HG03196 (cell line): ENCODE data around the gene COA4.
"Not testable (repeated sequence)": the region's sequence is repeated elsewhere in the genome, so short reads cannot be mapped to it uniquely, and the experiment has no call there.

ENCODE experiments used
- ATAC-seq: cut with Tn5 transposase; IDR thresholded peaks from one replicate; pipeline ENCODE4 v1.9.1; 2021; ENCODE audit not compliant: unreplicated experiment

COA4 gene

DNA sequence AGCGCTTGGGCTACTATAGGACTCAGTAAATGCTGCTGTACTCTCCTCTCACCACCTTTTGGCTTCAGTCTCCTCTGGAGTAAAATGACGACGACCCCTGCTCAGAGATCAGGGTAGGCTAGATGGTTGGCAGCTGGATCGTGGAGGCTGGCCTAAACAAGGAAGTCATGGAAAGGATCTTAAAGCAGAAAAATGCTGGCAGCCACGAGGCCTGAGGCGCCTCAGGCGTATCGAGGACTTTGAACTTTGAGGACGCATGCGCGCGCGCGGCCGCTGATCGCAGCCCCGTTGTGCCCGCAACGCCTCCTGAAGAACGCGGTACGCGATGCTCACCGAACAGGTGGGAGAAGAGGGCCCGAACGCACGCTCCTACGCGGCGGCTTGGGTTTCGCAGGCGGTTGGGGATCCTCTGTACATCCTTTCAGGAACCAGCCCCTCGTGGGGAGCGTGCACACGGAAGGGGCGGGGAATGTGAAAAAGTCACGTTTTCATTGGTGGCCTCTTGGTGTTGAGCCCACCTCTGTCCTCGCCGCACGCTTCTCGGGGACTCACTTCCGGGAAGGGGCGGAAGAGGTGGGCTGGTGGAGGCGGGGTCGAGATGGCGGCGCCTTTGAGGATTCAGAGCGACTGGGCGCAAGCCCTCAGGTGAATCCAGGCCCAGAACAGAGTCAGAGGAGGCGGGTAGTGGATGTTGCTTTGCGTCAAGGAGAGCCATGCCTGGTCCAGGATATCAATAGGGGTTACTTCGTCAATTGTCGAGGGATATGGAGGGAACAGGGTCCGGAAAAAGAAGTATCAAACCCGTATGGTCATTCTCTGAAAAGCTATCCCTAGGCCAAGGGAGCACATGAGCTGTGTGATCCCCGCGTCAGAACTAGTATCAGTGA is at the start of gene COA4, which contains the start of gene PAAF1:
TSS of gene COA4 (minus strand) at position 423 of the 887 bp plus-strand sequence. CDS start 3,468 bp downstream, outside the sequence.
TSS of gene PAAF1 (plus strand) at position 576 of the 887 bp plus-strand sequence. CDS start at position 599, 23 bp downstream.
- peak; percentile 92 for ATAC-seq

GRCh38 chr11:73921180-73921579 is 44.5 kb upstream of the COA4 start:
- ATAC-seq, result no peak

GRCh38 chr11:73916435-73916834 is 39.8 kb upstream of the COA4 start:
- no peak for ATAC-seq

DNA sequence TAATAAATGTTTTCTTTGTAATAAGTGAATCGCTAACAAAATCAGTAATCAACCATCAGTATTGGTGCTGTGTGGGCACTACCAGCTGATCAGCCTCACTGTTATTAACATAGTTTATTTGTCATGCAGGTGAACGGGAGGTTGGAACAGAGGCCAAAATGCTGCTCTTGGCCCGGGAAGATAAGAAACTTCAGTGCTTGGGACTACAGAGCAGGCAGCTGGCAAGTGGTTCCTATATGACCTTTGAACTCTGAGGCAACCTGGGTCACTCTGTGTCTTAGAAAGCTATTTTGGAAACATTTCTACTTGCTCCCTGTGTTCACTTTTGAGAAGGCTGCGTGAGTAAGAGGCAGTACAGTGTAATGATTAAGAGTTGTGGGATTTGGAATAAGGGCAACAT is 37.6 kb upstream of the COA4 start:
- ATAC-seq, result no peak

GRCh38 chr11:73913472-73913871 is 36.8 kb upstream of the COA4 start:
- ATAC-seq, result no peak

DNA sequence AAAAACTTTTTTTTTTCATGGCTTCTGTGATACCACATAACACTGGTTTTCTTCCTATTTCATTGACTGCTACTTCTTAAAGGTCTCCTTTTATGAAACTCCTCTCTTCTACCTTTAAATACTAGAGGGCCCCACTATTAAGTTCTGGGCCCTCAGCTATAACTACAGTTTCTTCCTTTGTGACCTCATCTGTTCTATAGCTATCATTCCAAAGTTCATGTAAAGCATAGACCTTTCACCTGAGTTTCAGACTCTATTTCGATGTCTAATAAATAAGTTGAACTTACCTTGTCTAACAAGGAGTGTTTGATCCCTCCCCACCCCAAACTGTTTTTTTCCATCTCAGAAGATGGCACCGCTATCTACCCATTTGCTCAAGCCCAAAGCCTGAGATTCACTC is 35.4 kb upstream of the COA4 start:
- ATAC-seq, result no peak

GRCh38 chr11:73907191-73907590 is 30.5 kb upstream of the COA4 start:
- ATAC-seq, result no peak

DNA sequence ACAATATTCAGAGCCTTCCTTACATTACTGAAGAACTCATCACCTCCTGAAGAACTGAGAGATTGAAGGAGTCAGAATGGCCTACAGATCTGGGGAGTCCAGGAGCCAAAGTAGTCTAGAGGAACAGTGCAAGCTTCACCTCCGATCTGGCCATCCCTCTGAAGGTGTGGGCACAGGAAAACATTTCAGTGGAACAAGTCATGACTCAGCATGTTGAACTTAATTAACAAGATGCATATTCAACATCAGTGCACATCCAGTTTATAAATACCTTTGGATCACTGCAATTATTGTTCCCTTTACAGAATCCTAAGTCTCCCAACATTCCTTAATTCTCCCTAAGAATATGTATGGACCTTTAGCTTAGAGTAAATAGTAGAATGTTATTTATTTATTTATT is 25.7 kb upstream of the COA4 start:
- ATAC-seq, result no peak

DNA sequence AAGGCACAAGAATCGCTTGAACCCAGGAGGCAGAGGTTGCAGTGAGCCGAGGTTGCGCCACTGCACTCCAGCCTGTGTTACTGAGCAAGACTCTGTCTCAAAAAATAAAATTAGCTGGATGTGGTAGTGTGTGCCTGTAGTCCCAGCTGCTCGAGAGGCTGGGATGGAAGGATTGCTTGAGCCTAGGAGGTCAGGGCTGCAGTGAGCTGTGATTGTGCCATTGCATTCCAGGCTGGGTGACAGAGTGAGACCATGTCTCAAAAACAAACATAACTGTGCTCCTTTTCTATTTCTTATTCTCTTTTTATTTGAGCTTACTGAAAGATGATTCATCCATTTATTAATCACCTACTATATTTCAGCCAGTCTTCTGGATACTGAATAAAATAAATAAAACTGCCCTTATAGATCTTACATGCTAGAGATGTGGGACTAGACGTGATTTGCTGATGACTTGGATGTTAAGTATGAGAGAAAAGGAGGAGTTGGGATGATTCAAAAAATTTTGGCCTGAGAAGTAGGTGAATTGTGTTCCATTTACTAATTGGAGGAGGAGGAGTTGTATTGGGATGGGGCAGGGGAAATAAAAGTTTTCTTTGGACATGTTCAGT is 18.2 kb upstream of the COA4 start:
- ATAC-seq, result no peak

DNA sequence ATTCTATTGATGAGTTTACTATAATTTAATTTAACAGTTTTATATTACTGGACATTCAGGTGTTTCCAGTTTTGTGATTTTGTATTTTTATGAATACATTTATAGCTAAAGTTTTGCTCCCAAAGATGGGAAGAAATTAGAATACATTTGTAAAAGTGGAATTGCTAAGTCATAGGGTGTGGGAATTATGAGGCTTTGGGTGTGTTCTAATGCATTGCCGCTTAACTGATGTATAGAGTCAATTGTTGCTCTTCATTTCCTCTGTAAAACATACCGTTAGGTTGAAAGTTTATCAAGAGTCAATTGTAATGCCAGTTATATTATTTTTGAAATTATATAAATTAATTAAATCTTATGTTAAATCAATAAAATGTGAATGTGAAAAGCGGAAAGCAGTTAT is 16.4 kb upstream of the COA4 start:
- ATAC-seq, result no peak

DNA sequence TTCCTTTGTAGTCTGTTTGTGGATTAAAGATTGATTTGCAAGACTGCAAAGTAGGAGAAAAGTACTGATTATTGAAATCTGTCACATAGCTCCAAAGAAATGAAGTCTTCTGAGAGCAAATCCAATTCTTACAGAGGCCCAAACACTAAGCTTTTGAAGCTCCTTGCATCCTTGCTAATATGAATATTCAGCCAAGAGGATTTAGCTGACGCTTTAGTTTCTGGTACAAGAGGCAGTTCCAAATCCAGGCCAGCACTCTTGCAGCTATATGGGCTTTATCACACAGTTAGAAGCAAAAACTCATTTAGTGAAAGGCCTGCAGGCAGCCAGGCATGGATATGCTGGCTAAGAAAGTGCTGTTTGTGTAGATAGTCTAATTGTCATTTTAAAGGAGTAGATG is 12.9 kb upstream of the COA4 start:
- ATAC-seq, result no peak

DNA sequence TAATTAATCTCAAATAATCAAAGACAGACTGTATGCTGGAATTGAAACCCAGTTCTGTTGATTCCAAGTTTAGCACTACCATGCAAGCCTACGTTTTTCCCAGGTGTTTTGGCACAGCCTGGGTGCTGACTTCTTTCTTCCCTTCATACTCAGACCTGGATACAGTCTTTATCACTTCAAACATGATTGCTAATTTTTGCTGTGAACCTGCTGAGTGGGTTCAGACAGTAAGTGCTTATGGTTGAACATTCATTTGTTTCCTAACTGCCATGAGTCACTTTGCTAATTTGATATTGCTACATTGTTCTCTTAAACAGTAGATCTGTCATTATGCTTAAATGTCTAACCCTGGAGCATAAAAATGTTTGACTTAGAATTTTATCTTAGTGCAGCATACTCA is 12.4 kb upstream of the COA4 start:
- no peak for ATAC-seq

- ATAC-seq, result no peak
These were observed 11.6 kb upstream of the COA4 start for GRCh38 chr11:73888244-73888643.

DNA sequence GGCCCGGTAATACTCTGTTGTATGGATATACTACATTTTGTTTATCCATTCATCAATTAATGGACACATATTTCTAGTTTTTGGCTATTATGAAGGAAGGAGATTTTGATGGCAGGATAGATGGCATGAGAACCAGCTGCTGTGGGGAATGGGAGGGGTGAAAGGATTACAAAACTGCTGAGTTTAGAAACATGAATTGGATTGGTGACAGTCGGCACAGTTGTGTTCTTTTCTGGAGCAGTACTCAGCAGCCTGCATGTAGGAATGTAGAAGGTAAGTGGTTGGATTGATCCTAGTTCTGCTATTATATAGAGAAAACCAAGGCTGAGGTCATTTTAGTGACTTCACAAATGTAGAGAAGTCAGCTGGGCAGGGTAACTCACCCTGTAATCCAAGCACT is 7.2 kb upstream of the COA4 start:
- ATAC-seq, result no peak

- ATAC-seq, result not testable (repeated sequence)
These were observed 3.8 kb upstream of the COA4 start for GRCh38 chr11:73880449-73880848.

GRCh38 chr11:73878771-73879170 is 2.1 kb upstream of the COA4 start:
- ATAC-seq, result no peak

- ATAC-seq, result no peak
These were observed 806 bp downstream of the COA4 start for GRCh38 chr11:73875840-73876239.

- ATAC-seq, result no peak
These were observed 1.3 kb downstream of the COA4 start for GRCh38 chr11:73875380-73875779.

- ATAC-seq, result no peak
These were observed 3.8 kb downstream of the COA4 start for GRCh38 chr11:73872749-73873357.

DNA sequence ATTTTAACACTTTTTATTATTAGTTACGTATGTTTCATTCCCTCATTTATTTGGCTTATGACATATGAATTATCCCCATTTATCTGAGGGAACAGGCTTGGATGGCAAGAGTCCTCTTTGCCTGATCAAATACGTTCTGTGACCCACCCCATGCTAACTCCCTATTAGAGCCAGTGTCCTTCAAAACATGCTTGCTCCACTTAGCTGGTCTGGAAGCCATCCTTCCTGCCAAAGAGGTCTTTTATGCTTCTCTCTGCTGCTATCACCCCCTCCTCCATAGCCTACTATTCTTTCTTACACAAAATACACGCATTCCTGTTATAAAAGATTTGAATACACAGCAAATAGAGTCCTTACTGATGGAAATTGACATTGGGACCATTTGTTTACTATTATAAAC is 6.4 kb downstream of the COA4 start:
- ATAC-seq, result no peak

GRCh38 chr11:73869332-73869949 is 7.2 kb downstream of the COA4 start:
- no peak for ATAC-seq
